Measurements from ENCODE around the gene MAGED2. TPM values are rescaled to one million over a fixed set of nuclear protein-coding genes. Genes with fewer than 3 reads are reported as not detected.
A peak's percentile ranks its signal among the peaks of the same experiment; 100 is the strongest.

MAGED2 gene
- total and polyA plus RNA-seq, 5 donors from 2014 or later, result 61.0 to 116 (median 105) TPM

DNA sequence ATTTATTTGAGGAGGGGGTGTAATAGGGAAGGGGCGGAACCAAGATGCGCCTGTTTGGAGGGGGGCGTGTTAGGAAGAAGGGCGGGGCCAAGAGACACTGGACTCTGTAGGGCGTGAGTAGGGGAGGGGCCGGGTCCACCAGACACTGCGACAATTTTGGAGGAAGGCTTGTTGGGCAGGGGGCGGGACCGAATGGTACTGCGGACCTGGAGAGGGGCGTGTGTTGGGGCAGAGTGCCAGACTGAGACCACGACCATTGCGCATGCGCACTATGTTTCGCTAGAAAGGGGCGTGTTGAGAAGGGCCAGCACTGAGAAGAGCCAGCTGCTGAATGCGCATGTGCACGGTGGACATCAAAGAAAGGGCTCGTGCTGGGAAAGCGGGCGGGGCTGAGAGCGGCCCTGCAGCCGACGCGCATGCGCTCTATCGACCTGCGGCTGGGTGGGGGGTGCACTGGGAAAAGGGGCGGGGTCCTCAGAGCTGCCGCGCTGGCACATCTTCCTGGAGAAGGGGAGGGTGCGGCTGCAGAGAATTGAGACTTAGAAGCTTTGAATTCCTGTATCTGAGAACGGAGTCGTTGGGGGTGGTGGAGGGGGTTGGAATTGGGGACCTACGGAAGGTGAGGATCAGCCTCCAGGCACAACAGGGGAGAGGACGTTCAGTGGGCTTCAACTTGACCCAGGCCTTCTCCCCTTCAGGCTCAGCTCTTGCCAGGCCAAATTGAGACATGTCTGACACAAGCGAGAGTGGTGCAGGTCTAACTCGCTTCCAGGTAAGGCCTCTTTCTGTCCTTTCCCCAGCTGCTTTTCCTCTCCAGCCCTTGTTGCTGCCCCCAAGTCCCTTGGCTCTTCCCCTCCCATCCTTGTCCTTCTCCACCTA, 1.3 kb downstream of the MAGED2 start:
- DNase-seq, result peak; percentile 86 to 93 (median 89)
- peaks cover 17% of the 10 kb centered on the region for H3K4me1 ChIP-seq (ENCODE audit: control insufficient read depth, insufficient read depth, low read length, poor library complexity, severe bottlenecking)
- H3K4me3 ChIP-seq (ENCODE audit: low read depth, low read length), result peak overlapping the region; percentile 79
- H3K27ac Mint-ChIP-seq, result peak overlapping the region; percentile 95 to 97 (median 96)
- peaks cover 6% of the 10 kb centered on the region for H3K36me3 Mint-ChIP-seq
- H3K4me1 Mint-ChIP-seq, result peaks cover 3 to 24% (median 14%) of the 10 kb centered on the region in 4 donors
- no peaks in the 10 kb centered on the region for H3K27me3 ChIP-seq (ENCODE audit: control insufficient read depth, insufficient read depth, low read length)
- peaks cover 30% of the 10 kb centered on the region for H3K36me3 ChIP-seq (ENCODE audit: control insufficient read depth, insufficient read depth, low read length)
- H3K27ac ChIP-seq (ENCODE audit: insufficient read depth, low read length, poor library complexity, severe bottlenecking), result peak overlapping the region; percentile 78
- H3K27me3 Mint-ChIP-seq, result peaks cover 8% of the 10 kb centered on the region
- peak overlapping the region; percentile 95 to 97 (median 95) for H3K4me3 Mint-ChIP-seq
- H3K9me3 ChIP-seq (ENCODE audit: control insufficient read depth in 2 of 2, low read length in 2 of 2), result no peaks in the 10 kb centered on the region
- peak; percentile 75 to 80 for ATAC-seq (ENCODE audit: low read depth in 2 of 2)
- no peaks in the 10 kb centered on the region for H3K9me3 Mint-ChIP-seq

DNA sequence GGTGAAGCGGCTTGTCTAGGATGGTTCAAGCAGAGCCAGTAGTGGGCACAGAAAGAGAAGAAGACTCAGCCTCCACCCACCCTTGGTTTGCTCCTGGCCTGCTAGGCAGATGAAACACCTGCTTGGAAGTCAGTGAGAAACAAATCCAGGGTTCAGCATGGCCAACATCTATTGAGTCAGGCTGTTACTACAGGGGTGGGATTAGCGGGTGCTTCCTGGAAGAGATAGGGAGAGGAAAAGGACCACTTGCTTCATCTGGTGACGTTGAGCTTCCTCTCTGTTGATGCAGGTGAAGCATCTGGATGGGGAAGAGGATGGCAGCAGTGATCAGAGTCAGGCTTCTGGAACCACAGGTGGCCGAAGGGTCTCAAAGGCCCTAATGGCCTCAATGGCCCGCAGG, 3.0 kb downstream of the MAGED2 start:
- Histone ChIP-seq H3K36me3 (ENCODE audit: control insufficient read depth, insufficient read depth, low read length) (peaks cover 44% of the 10 kb centered on the region), H3K9me3 (ENCODE audit: control insufficient read depth in 2 of 2, low read length in 2 of 2) (no peaks in the 10 kb centered on the region), H3K4me1 (ENCODE audit: control insufficient read depth, insufficient read depth, low read length, poor library complexity, severe bottlenecking) (peaks cover 17% of the 10 kb centered on the region), H3K27me3 (ENCODE audit: control insufficient read depth, insufficient read depth, low read length) (no peaks in the 10 kb centered on the region), H3K4me3 (ENCODE audit: low read depth, low read length) (no peak overlapping the region), H3K27ac (ENCODE audit: insufficient read depth, low read length, poor library complexity, severe bottlenecking) (no peak overlapping the region)
- H3K9me3 Mint-ChIP-seq, result no peaks in the 10 kb centered on the region
- H3K36me3 Mint-ChIP-seq, result peaks cover 7% of the 10 kb centered on the region
- no peak for ATAC-seq (ENCODE audit: low read depth in 2 of 2)
- no peak for DNase-seq
- H3K4me1 Mint-ChIP-seq, result peaks cover 3 to 24% (median 14%) of the 10 kb centered on the region in 4 donors
- peak overlapping the region in 1 of 3 donors; percentile 3 for H3K27ac Mint-ChIP-seq
- H3K4me3 Mint-ChIP-seq, result peak overlapping the region in 1 of 4 donors; percentile 69
- peaks cover 5% of the 10 kb centered on the region for H3K27me3 Mint-ChIP-seq

DNA sequence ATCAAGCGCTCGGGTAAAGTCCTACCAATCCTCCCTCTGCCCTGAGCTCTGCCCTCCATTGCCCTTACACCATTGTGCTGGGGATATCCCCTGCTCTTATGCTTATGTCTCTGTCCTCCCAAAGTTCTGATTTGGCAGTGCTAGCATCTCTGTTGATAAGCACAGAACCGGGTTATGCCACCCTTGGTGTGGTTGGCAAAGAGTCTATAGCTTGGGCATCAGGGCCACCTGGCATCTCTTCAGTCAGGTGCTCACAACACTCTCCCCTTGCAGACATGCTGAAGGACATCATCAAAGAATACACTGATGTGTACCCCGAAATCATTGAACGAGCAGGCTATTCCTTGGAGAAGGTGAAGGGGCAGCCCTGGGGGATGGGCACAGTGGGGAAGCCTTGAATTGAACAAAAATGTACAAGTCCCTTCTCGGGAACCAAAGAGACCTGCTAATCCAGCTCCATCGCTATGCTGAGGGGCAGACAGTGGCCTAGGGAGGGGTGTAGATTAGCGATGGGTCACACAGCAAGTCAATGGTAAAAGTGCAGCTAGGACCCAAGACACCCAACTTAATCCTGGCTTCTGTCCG, 3.8 kb downstream of the MAGED2 start:
- Histone ChIP-seq H3K27ac (ENCODE audit: insufficient read depth, low read length, poor library complexity, severe bottlenecking) (no peak overlapping the region), H3K9me3 (ENCODE audit: control insufficient read depth in 2 of 2, low read length in 2 of 2) (no peaks in the 10 kb centered on the region), H3K4me1 (ENCODE audit: control insufficient read depth, insufficient read depth, low read length, poor library complexity, severe bottlenecking) (peaks cover 17% of the 10 kb centered on the region), H3K36me3 (ENCODE audit: control insufficient read depth, insufficient read depth, low read length) (peaks cover 51% of the 10 kb centered on the region), H3K27me3 (ENCODE audit: control insufficient read depth, insufficient read depth, low read length) (no peaks in the 10 kb centered on the region), H3K4me3 (ENCODE audit: low read depth, low read length) (no peak overlapping the region)
- DNase-seq (no peak), ATAC-seq (ENCODE audit: low read depth in 2 of 2) (no peak)
- peak overlapping the region in 2 of 3 donors; percentile 12 to 60 for H3K27ac Mint-ChIP-seq
- H3K36me3 Mint-ChIP-seq, result peaks cover 7% of the 10 kb centered on the region
- no peaks in the 10 kb centered on the region for H3K9me3 Mint-ChIP-seq
- peaks cover 5% of the 10 kb centered on the region for H3K27me3 Mint-ChIP-seq
- H3K4me3 Mint-ChIP-seq, result peak overlapping the region in 3 of 4 donors; percentile 46 to 73 (median 49)
- H3K4me1 Mint-ChIP-seq, result peaks cover 3 to 24% (median 14%) of the 10 kb centered on the region in 4 donors

DNA sequence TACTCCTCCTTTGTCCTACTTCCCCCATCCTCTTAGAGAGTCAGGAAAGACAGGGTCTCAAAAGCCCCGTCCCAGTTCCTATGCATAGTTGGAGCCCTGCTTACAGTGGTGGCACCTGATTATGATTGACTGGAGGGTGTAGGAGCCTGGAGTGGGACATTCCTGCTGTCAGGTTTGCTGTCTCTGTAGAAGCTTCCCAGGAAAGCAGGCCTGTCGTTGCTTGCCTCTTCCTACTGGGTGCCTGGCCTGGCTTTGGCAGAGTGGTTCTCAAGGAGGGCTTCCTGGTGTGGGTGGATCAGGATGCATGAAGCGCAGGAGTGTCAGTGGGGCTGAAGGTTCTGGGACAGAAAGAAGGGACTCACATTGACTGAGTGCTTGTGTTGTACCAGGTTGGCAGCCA, 4.8 kb downstream of the MAGED2 start:
- Histone ChIP-seq H3K27me3 (ENCODE audit: control insufficient read depth, insufficient read depth, low read length) (no peaks in the 10 kb centered on the region), H3K9me3 (ENCODE audit: control insufficient read depth in 2 of 2, low read length in 2 of 2) (no peaks in the 10 kb centered on the region), H3K36me3 (ENCODE audit: control insufficient read depth, insufficient read depth, low read length) (peaks cover 51% of the 10 kb centered on the region), H3K4me3 (ENCODE audit: low read depth, low read length) (no peak overlapping the region), H3K4me1 (ENCODE audit: control insufficient read depth, insufficient read depth, low read length, poor library complexity, severe bottlenecking) (peaks cover 17% of the 10 kb centered on the region), H3K27ac (ENCODE audit: insufficient read depth, low read length, poor library complexity, severe bottlenecking) (no peak overlapping the region)
- Mint-ChIP-seq H3K27ac (no peak overlapping the region), H3K27me3 (peaks cover 5% of the 10 kb centered on the region), H3K4me1 (peaks cover 3 to 21% (median 13%) of the 10 kb centered on the region in 4 donors), H3K4me3 (no peak overlapping the region), H3K9me3 (no peaks in the 10 kb centered on the region), H3K36me3 (peaks cover 7% of the 10 kb centered on the region)
- no peak for DNase-seq
- no peak for ATAC-seq (ENCODE audit: low read depth in 2 of 2)

DNA sequence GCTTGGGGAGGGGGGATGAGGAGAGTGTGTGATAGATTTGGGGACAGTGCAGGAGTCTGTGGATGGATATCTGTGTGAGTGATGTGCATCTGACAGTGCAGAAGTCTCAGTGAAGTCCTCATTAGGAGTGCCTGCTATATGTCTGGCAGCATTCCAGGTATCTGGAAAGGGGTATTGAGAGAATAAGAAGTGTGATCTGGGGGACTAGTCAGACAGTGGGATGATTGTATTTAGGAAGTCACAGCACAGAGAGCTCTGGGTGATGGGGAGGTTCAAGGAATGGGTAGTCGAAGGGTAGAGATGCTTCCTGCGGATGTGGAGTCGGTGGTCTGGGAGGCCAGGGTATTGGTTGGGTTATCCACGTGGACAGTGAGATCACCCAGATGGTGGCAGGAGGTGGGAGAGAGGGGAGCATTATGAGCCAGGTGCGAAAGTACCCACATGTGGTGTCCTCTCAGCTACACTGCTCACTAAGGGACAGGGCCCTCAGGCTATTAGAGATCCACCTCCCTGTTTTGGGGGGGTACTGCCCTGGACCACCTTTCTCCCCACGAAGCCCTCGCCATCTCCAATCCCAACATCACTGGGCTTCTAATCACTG, 9.8 kb downstream of the MAGED2 start:
- ATAC-seq (ENCODE audit: low read depth in 2 of 2), result no peak
- Mint-ChIP-seq H3K36me3 (peaks cover 7% of the 10 kb centered on the region), H3K9me3 (peaks cover 0 to 1% (median 0%) of the 10 kb centered on the region in 7 donors), H3K4me3 (no peak overlapping the region), H3K27ac (no peak overlapping the region), H3K4me1 (peaks cover 0 to 3% (median 0%) of the 10 kb centered on the region in 4 donors), H3K27me3 (no peaks in the 10 kb centered on the region)
- no peaks in the 10 kb centered on the region for H3K4me1 ChIP-seq (ENCODE audit: control insufficient read depth, insufficient read depth, low read length, poor library complexity, severe bottlenecking)
- H3K4me3 ChIP-seq (ENCODE audit: low read depth, low read length), result no peak overlapping the region
- peaks cover 32% of the 10 kb centered on the region for H3K36me3 ChIP-seq (ENCODE audit: control insufficient read depth, insufficient read depth, low read length)
- DNase-seq, result no peak
- H3K27ac ChIP-seq (ENCODE audit: insufficient read depth, low read length, poor library complexity, severe bottlenecking), result no peak overlapping the region
- H3K9me3 ChIP-seq (ENCODE audit: control insufficient read depth in 2 of 2, low read length in 2 of 2), result no peaks in the 10 kb centered on the region
- H3K27me3 ChIP-seq (ENCODE audit: control insufficient read depth, insufficient read depth, low read length), result no peaks in the 10 kb centered on the region

DNA sequence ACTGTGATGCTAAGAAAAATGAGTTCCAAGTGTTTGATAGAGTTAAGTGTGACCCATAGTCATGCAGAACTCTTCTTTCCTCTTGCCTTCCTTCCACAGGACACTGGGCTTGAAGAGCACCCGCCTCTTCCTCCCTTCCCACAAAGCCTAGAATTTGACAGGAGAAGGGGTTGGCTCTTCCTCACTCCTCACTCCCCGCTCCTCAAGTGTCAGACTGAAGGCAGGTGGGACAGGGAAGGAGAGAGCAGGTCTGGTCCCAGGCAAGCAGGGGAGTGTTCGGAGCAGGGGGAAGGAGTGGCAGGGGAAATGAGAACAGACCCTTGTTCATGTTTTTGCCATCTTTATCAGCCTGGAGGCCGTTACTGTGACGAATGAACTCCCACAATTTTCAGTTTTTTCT, 10.7 kb downstream of the MAGED2 start:
- DNase-seq (no peak), ATAC-seq (ENCODE audit: low read depth in 2 of 2) (no peak)
- Histone ChIP-seq H3K27me3 (ENCODE audit: control insufficient read depth, insufficient read depth, low read length) (no peaks in the 10 kb centered on the region), H3K4me1 (ENCODE audit: control insufficient read depth, insufficient read depth, low read length, poor library complexity, severe bottlenecking) (no peaks in the 10 kb centered on the region), H3K36me3 (ENCODE audit: control insufficient read depth, insufficient read depth, low read length) (peaks cover 25% of the 10 kb centered on the region), H3K4me3 (ENCODE audit: low read depth, low read length) (no peak overlapping the region), H3K9me3 (ENCODE audit: control insufficient read depth in 2 of 2, low read length in 2 of 2) (no peaks in the 10 kb centered on the region), H3K27ac (ENCODE audit: insufficient read depth, low read length, poor library complexity, severe bottlenecking) (no peak overlapping the region)
- Mint-ChIP-seq H3K36me3 (peaks cover 7% of the 10 kb centered on the region), H3K27ac (peak overlapping the region in 1 of 3 donors; percentile 79), H3K4me1 (peaks cover 0 to 3% (median 0%) of the 10 kb centered on the region in 4 donors), H3K27me3 (no peaks in the 10 kb centered on the region), H3K9me3 (peaks cover 0 to 1% (median 0%) of the 10 kb centered on the region in 7 donors), H3K4me3 (no peak overlapping the region)

DNA sequence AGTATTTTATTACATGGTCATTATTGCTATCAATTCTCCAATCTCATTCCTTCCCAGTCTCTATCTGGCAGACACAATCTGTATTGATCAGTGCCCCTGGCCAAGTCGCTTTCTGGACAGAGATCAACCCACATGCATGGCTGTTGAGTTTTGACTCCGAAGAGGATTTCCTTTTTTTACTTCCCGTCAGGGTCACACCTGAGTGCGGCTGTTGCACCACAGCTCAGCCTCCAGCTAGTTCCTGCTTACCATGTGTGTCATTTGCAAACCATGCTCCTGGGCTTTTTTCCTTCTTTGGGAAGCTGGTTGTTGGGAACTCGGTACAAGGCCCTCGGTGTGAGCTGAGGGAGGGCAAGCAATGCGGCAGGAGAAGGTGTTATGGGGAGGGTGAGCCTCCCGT, 11.7 kb downstream of the MAGED2 start:
- H3K4me3 ChIP-seq (ENCODE audit: low read depth, low read length), result no peak overlapping the region
- H3K4me3 Mint-ChIP-seq, result no peak overlapping the region
- no peaks in the 10 kb centered on the region for H3K4me1 ChIP-seq (ENCODE audit: control insufficient read depth, insufficient read depth, low read length, poor library complexity, severe bottlenecking)
- no peaks in the 10 kb centered on the region for H3K36me3 Mint-ChIP-seq
- H3K4me1 Mint-ChIP-seq, result no peaks in the 10 kb centered on the region
- H3K27ac ChIP-seq (ENCODE audit: insufficient read depth, low read length, poor library complexity, severe bottlenecking), result no peak overlapping the region
- ATAC-seq (ENCODE audit: low read depth in 2 of 2) (no peak), DNase-seq (no peak)
- H3K9me3 Mint-ChIP-seq, result peaks cover 0 to 1% (median 0%) of the 10 kb centered on the region in 7 donors
- no peaks in the 10 kb centered on the region for H3K27me3 Mint-ChIP-seq
- no peaks in the 10 kb centered on the region for H3K27me3 ChIP-seq (ENCODE audit: control insufficient read depth, insufficient read depth, low read length)
- H3K9me3 ChIP-seq (ENCODE audit: control insufficient read depth in 2 of 2, low read length in 2 of 2), result no peaks in the 10 kb centered on the region
- no peak overlapping the region for H3K27ac Mint-ChIP-seq
- H3K36me3 ChIP-seq (ENCODE audit: control insufficient read depth, insufficient read depth, low read length), result peaks cover 18% of the 10 kb centered on the region

Measured in CD4-positive, CD25-positive, alpha-beta regulatory T cell (primary cell).